NT2/D1 (cell line): Measurements from ENCODE around the gene SPOCD1.

ENCODE experiments used
- DNase-seq: peaks from one replicate; pipeline ENCODE4 v3.0.0-alpha.2; 2011; ENCODE audit warnings: low read depth, low spot score
- H3K27me3 ChIP-seq: 2 replicates; pipeline ENCODE4 v1.6.0; 2011; ENCODE audit warnings: mild to moderate bottlenecking; ENCODE audit not compliant: insufficient read length, insufficient read depth
- H3K36me3 ChIP-seq: 2 replicates; pipeline ENCODE4 v1.6.1; 2011; ENCODE audit warnings: mild to moderate bottlenecking, low read length, mixed read lengths; ENCODE audit not compliant: insufficient read depth, insufficient read length
- H3K4me1 ChIP-seq: 2 replicates; pipeline ENCODE4 v1.5.1; 2011; ENCODE audit not compliant: insufficient read depth, insufficient read length
- H3K4me3 ChIP-seq: 2 replicates; pipeline ENCODE4 v1.5.1; 2011; ENCODE audit warnings: low read depth; ENCODE audit not compliant: insufficient read length
- H3K9ac ChIP-seq: 2 replicates; pipeline ENCODE4 v1.6.0; 2011; ENCODE audit warnings: low read depth; ENCODE audit not compliant: insufficient read length
- H3K9me3 ChIP-seq: 2 replicates; pipeline ENCODE4 v1.5.1; 2011; ENCODE audit warnings: mild to moderate bottlenecking, low read length; ENCODE audit not compliant: insufficient read depth
- SUZ12 ChIP-seq: IDR thresholded peaks from 2 replicates; pipeline ENCODE4 v1.6.1; 2011; ENCODE audit not compliant: insufficient read length, insufficient read depth; ENCODE audit errors: extremely low read depth
- YY1 ChIP-seq: IDR thresholded peaks from 2 replicates; pipeline ENCODE4 v1.6.1; 2011; ENCODE audit not compliant: insufficient read length, insufficient read depth
- ZNF274 ChIP-seq: IDR thresholded peaks from 2 replicates; pipeline ENCODE4 v1.6.1; 2011; ENCODE audit warnings: mild to moderate bottlenecking, low read depth, low read length

The SPOCD1 gene

DNA sequence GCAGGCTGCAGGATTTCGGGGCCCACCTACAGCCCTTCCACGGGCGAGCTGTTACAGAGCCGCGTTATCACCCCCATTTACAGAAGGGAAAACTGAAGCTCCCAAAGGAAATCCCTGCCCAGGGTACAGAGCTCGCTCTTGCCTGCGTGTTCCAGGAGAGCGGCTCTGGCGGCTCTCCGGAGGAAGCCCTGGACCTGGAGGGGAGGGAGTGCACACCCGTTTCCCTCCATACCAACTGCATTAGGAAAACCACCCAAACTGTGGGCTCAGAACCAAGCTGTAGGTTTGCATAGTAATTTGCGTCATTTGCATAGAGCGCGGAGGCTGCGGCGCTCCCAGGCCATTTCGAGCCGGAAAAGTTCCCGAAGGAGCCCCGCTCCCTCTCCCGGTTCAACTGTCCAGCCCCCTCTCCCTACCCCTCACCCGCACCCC, 27.0 kb downstream of the SPOCD1 start:
- no peak for TF ChIP-seq ZNF274
- TF ChIP-seq YY1, result no peak
- TF ChIP-seq SUZ12, result no peak
- H3K9me3 ChIP-seq, result no peaks in the 10 kb centered on the region
- peak; percentile 33 for DNase-seq
- peak overlapping the region; percentile 76 for H3K9ac ChIP-seq
- peaks cover 16% of the 10 kb centered on the region for H3K4me1 ChIP-seq
- H3K4me3 ChIP-seq, result peak overlapping the region; percentile 71
- H3K27me3 ChIP-seq, result no peaks in the 10 kb centered on the region
- no peaks in the 10 kb centered on the region for H3K36me3 ChIP-seq

DNA sequence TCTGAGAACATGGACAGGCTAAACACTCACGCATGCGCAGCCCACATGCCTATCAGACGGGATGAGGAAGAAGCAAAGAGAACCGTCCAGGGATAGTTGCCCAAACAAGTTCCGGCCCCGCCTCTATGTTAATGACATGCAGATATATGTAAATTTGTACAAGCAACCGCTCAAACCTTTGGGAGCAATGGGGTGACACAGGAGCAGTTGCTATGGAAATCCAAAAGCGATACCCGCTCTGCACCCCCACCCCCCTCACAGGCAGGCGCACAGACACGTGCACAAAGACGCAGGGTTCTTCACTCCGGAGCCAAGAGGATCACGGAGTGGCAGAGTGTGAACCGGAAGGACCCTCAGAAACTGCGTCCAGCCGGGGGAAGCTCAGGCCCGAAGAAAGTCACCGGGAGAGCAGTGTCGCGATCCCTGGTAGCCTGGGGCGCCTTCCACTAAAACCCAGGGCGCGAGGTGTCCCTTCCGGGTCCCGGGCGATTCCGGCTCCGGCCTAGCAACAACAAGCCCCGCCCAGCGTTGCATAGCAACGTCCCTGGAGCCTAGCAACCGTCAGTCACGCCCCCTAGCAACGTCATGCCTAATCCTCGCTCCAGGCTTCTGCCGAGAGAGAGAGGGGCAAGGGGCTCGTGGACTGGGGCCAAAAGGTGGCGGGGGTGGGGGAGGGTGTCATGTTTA, 27.5 kb downstream of the SPOCD1 start:
- DNase-seq, result peak; percentile 94
- Histone ChIP-seq H3K9me3 (no peaks in the 10 kb centered on the region), H3K4me3 (peak overlapping the region; percentile 71), H3K36me3 (no peaks in the 10 kb centered on the region), H3K27me3 (no peaks in the 10 kb centered on the region), H3K9ac (peak overlapping the region; percentile 80), H3K4me1 (peaks cover 16% of the 10 kb centered on the region)
- TF ChIP-seq YY1 (no peak), ZNF274 (no peak), SUZ12 (no peak)

- H3K9me3 ChIP-seq, result no peaks in the 10 kb centered on the region
- no peaks in the 10 kb centered on the region for H3K36me3 ChIP-seq
- no peak for DNase-seq
- no peaks in the 10 kb centered on the region for H3K27me3 ChIP-seq
- TF ChIP-seq SUZ12 (no peak), ZNF274 (no peak), YY1 (no peak)
- H3K4me3 ChIP-seq, result peak overlapping the region; percentile 71
- H3K4me1 ChIP-seq, result peaks cover 19% of the 10 kb centered on the region
- H3K9ac ChIP-seq, result peak overlapping the region; percentile 80
These were observed 28.1 kb downstream of the SPOCD1 start for GRCh38 chr1:31787786-31788137.

DNA sequence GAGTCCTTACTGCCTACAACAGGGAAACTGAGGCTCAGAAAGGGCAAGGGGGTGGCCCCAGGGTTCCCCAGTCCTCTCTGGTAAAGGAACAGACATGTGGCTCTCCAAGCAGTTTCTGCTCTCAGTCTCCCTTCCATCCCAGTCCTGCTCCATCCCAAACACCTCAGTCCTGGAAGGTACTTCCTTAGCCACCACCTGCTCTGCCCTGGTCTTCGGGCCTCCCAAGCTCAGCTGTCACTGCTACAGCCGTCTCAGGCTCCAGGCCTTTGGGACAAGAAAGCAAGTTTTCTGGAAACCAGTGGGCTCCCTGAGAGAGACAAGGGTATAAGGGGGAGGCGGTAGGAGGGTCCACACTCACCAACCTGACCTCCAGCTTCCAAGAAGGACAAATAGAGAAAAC, 28.6 kb downstream of the SPOCD1 start:
- Histone ChIP-seq H3K4me3 (no peak overlapping the region), H3K27me3 (no peaks in the 10 kb centered on the region), H3K36me3 (no peaks in the 10 kb centered on the region), H3K9me3 (no peaks in the 10 kb centered on the region), H3K4me1 (peaks cover 24% of the 10 kb centered on the region), H3K9ac (no peak overlapping the region)
- TF ChIP-seq ZNF274 (no peak), SUZ12 (no peak), YY1 (no peak)
- DNase-seq, result no peak

DNA sequence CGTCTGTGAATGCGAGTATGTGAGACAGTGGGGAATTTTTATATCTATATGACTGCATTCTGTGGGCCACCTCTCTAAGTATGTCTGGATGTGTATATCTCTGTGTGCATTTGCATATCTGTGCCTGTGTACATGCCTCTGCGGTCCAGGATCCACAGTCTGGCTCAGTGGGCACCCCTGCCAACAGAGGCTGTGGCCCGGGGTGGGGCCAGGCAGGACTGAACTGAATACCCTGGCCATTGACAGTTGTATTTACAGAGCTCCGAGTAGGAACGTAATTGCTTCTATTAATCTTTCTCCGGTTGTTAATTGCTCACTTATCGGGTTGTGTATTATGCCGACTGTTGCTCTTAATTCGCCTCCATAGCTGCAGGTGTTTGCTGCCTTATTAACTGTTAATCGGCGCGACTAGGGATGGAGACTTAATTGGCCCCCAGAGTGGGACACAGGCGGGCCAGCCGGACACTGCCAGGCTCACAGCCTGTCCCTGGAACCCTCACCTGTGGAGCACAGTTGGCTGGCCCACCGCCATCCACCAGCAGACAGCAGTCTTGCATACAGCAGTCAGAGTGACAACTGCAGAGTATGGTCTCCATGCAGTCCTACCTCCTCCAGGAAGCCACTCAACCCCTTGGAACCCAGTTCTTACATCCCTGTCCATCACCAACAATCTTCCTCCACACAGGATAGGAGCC, 29.3 kb downstream of the SPOCD1 start:
- H3K27me3 ChIP-seq, result no peaks in the 10 kb centered on the region
- H3K4me3 ChIP-seq, result no peak overlapping the region
- H3K36me3 ChIP-seq, result no peaks in the 10 kb centered on the region
- DNase-seq, result no peak
- no peak overlapping the region for H3K9ac ChIP-seq
- no peak for TF ChIP-seq SUZ12
- no peak for TF ChIP-seq YY1
- no peak for TF ChIP-seq ZNF274
- H3K4me1 ChIP-seq, result peaks cover 27% of the 10 kb centered on the region
- H3K9me3 ChIP-seq, result no peaks in the 10 kb centered on the region

DNA sequence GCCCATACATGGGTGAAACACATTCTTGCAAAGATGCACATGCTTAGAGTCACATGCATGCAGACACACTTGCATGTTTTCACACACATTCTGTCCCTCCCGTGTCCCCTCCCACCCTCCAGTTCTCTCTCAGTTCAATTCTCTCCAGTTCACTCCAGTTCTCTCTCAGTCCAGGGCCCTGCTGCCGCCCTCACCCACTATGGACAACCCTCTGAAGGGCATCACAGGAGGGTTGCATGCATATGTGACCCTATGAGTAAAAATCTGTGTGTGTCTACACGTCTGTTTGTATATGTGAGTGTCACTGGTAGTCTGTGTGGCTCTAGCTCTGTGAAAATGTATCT, 29.9 kb downstream of the SPOCD1 start:
- Histone ChIP-seq H3K4me3 (no peak overlapping the region), H3K9me3 (no peaks in the 10 kb centered on the region), H3K36me3 (no peaks in the 10 kb centered on the region), H3K9ac (no peak overlapping the region), H3K27me3 (no peaks in the 10 kb centered on the region), H3K4me1 (peaks cover 29% of the 10 kb centered on the region)
- DNase-seq, result no peak
- TF ChIP-seq ZNF274, result no peak

DNA sequence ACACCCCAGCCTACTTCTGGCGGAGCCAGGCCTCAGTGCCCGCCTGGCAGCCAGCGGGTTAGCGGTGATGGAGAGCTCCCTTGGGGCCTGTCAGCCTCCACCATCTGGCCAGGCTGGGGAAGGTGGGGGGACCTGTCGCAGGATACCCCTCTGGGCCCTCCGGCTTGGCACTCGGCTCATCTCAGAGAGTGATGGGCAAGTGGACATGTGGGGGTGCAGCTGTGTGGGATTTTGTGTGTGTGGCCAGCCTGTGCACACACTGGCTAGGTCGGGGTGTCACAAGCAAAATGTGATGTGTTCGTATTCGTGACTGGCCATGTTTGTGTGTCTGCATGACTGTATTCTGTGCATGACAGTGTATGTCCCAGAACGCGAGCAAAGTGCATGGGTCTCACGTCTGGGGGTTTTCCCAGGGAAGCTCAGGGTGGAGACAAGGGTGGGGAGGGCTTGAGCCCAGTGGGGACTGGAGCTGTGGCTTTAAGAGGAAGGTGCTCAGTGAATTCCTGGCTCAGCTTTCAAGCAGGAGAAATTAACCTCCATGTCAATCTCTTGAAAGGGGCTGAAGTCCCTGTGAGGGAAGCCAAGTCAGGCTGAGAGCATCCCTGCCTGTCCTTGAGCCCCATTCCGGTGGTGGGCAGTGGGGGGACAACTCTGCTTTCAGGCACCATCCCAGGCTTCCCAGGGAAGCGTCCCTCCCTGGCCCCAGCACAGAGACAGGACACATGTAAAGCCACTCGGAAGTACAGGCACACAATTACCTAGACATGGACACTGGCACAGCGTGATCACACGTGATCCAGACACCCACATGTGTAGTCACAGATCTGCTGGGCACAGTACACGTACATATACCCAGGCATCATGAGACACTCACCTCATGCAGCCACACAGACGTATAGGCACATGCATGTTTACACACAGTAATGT, 30.5 kb downstream of the SPOCD1 start:
- Histone ChIP-seq H3K9ac (no peak overlapping the region), H3K4me3 (no peak overlapping the region)

More for the DNA sequence above, 30.5 kb downstream of the SPOCD1 start:
- peaks cover 25% of the 10 kb centered on the region for H3K4me1 ChIP-seq
- H3K27me3 ChIP-seq, result no peaks in the 10 kb centered on the region
- no peak for TF ChIP-seq ZNF274
- no peak for TF ChIP-seq YY1
- TF ChIP-seq SUZ12, result no peak
- no peaks in the 10 kb centered on the region for H3K36me3 ChIP-seq
- DNase-seq, result no peak
- H3K9me3 ChIP-seq, result no peaks in the 10 kb centered on the region
